Ramos (cell line): ENCODE measurements around the gene CLK3.
"Not testable (repeated sequence)": the region's sequence is repeated elsewhere in the genome, so short reads cannot be mapped to it uniquely, and the experiment has no call there.

Experiments
- in situ Hi-C: fragments of 300-500 bp; cut with MboI; formaldehyde crosslinking; loops from one replicate; pipeline ENCODE4 v1.14.3; 2022; ENCODE audit warnings: low sequenced_read_pairs; ENCODE audit not compliant: unreplicated experiment

CLK3 gene

DNA sequence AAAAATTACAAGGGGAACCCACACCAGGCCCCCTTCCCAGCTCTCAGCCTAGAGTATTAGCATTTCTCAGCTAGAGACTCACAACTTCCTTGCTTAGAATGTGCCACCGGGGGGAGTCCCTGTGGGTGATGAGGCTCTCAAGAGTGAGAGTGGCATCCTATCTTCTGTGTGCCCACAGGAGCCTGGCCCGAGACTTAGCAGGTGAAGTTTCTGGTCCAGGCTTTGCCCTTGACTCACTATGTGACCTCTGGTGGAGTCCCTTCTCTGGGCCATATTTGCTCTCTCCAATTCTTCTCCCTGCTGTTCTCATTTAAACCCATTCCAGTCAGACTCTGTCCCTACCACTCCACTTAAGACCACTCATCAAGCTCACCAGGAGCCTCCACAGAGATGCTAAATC lies 18.1 kb downstream of the CLK3 start:
- in situ Hi-C loops, result loop anchor here (10.0 kb wide), 1 partner anchor 201 kb away; no protein-coding TSS in a partner anchor

GRCh38 chr15:74635228-74635627 lies 19.6 kb downstream of the CLK3 start:
- in situ Hi-C loops, result loop anchor here (5.0 to 10.0 kb wide), 2 partner anchors 132 to 200 kb away; no protein-coding TSS in a partner anchor

DNA sequence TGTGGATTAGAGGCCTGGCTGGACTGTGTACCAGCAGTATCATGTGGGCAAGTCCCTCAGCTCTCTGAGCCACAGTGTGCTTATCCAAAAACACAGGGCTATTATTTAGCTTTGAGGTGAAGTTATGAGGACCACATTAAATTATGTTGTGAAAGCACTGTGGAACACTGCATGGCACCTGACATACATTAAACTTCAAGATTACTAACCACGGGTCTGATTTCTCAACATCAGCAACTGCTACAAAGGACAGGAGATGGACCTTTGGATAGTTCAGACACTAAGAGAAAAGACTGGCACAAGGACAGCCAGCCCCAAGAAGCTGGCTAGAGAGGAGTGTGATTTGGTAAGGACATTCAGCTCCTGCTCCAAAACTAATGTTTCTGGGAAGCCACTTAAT lies 21.3 kb downstream of the CLK3 start:
- in situ Hi-C loops, result loop anchor here (5.0 to 10.0 kb wide), 2 partner anchors 130 to 198 kb away; no protein-coding TSS in a partner anchor

- in situ Hi-C loops, result no loop called here
Observed at GRCh38 chr15:74641151-74641550, 25.5 kb downstream of the CLK3 start.

DNA sequence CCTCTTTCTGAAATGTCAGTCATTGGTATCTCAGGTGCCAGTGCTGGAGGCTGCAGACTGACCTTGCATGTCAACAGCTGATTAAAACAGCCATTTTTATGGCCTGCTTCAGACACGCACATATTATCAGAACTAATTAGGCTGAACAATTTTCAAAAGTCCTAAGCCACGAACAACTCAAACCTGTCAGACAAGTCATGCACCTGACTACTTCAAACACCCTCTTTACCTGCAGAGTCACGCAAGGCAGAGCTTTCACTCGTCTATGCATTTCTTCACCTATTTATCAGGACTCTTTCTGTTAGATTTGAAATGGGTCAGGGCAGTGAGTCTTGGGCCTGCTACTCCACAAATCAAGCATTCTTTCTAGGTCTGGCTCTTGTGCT lies 26.7 kb downstream of the CLK3 start:
- in situ Hi-C loops, result no loop called here

DNA sequence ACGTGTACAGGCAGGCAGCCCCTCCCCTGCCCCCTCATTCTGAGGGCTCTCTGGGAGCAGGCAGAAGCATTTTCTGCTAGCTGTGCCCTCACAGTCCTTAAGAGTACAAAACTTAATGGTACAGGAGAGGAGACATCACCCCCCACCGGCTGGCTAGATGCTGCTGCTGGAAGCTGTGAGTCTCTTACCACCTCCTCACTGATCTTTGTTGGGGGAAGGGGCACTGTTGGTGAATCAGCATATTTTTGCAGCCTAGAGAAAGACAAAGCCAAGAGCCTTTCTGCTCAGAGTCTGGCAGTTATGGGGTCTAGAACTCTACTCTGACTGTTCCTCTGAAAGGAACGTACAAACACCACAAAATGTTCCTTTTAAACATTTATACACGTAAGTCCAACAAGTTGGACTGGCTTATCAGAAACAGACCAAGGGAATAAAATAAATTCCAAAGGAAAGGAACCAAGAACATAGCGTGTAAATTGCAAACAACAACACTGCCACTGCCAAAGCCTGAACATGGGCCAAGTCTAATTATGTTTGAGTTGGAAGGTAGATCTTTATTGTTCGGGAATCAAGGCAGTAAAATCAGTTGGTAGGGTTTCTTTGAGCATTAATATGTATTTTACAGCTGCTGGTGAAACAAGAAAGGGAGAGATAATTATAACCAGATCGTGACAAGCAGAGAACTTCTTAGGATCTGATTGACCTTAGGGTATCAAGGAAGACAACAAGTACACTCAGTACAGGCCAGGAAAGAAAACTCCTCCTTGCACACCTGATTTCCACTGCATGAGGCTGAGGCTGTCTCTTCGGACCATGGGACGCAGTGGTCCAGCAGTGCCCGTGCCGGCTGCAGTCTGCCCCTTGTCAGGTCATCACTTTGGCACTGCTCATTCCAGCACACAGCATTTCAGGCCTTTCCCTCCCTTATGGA lies 27.4 kb downstream of the CLK3 start:
- in situ Hi-C loops, result no loop called here

DNA sequence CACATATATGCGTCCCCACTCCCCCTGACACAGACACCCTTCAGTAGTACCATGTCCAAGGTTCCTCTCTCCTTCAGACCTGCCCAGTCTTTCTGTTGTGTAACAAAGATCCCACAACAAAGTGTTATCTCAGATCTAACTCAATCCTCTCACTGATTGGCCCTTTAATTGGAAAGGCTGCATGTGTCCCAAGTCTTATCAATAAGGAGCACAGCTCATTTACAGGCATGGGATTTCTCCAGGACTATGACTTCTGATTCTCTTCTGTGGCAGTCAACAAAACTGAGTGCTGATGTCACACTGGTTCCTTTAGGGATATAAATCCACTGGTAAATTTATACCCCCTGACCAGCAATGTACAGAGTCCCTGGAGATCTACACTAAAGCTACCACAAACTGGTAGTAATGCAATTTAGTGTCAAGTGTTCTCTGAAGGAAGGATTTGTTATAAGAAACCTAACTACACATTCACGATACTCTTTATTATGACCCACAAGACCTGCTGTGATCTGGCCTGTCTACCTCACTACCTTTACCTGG lies 28.1 kb downstream of the CLK3 start:
- in situ Hi-C loops, result no loop called here

DNA sequence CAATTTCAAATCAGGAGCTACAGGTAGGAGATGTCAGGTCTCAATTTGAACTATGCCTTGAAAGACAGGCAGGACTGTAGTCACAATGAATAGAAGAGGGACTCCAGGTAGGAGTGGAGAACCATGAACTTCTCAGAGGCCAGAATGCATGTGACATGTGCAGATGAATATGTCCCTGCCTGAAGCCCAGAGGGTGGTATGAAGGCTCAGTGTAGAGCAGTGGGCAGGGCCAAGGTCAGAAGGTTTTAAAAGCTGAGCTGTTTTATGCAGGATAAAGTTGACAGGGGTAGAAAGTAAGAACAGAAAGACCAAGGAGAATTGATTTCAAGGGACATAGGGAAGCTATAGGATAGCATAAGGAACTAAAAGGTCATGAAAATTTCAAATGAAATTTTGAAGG lies 30.8 kb downstream of the CLK3 start:
- in situ Hi-C loops, result no loop called here

DNA sequence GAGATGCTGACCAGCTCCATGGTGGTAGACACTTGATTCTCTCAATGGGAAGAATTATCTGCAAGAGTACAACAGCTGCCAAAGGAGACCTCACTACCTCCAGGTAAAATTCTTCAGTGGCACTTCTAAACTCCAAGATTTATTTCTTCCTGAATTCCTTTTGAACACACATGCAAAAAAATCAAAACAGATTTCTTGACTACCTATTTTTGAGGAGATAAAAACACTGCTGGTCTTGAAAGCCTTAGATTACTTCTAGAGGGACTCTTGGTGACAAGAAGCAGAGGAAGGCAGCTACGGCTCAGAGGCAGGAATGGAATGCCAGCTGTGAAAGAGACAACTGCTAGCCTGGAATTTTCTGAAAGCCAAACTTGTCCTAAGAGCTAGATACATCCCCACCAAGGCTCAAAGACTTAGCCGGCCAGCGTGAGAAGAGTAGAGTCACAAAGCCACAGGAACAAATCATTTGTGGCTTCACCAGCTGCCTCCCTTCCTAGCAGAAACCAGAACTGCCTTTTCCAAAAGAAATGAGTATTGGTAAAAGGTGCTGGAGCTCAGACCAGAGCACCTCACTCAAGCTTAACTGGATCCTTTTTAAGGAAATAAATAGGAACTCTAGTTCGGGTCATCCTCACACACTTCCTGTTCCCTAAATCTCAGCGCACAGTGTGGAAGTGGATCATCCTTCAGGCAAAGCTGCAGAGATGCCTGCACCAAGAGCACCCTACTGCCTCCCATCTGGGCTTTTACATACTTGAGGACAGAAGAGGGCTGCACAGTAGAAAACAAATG lies 32.6 kb downstream of the CLK3 start:
- in situ Hi-C loops, result no loop called here

- in situ Hi-C loops, result no loop called here
Observed at GRCh38 chr15:74651242-74651741, 35.7 kb downstream of the CLK3 start.

- in situ Hi-C loops, result no loop called here
Observed at GRCh38 chr15:74653426-74654102, 37.9 kb downstream of the CLK3 start.

DNA sequence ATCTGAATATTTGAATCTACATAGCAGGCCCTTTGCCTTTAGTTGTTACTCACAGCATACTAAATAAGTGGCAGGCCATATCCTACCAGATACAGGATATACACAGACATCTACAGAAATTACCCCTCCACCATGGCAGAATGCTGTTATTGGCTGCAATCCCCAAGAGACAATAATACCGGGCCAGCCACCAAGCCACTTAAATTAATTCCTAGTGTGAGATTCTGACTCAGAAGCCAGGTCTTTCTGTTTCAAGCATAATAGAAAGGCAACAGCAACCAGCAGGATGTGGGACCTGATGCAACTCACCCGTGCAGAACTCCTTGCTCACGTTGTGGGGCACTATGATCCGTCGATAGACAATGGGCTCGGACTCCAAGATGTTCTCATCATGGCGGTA lies 39.8 kb downstream of the CLK3 start:
- in situ Hi-C loops, result no loop called here

- in situ Hi-C loops, result no loop called here
Observed at GRCh38 chr15:74656935-74657535, 41.4 kb downstream of the CLK3 start.

DNA sequence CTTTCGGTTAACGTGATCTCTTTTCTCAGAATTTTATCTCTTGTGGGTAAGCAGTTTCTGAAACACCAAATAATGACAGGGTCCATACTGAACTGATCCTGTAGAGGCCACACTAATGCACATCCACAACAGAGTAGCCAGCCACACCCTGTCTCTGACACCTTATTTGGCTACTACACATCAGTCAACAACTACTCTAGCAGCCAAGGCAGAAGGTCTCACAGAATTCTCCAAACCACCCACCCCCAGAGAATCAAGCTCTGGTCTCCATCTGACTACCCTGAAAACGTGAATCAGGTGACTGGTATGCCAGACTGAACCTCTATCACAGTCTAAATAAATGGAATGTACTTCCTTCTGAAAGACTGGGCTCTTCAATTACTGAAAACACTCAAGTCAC lies 42.2 kb downstream of the CLK3 start:
- in situ Hi-C loops, result no loop called here

DNA sequence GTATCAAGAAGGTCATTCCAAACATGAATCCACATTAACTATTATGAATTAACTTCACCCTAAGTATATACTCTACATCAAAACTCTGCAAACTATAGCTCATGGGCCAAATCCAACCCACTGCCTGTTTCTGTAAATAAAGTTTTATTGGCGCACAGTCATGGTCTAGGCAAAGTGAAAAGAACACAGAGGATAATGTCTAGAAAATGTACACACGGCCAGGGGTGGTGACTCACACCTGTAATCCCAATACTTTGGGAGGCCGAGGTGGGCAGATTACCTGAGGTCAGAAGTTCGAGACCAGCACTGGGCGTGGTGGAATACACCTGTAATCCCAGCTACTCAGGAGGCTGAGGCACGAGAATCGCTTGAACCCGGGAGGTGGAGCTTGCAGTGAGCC lies 45.6 kb downstream of the CLK3 start:
- in situ Hi-C loops, result not testable (repeated sequence)

- in situ Hi-C loops, result no loop called here
Observed at GRCh38 chr15:74662064-74662860, 46.6 kb downstream of the CLK3 start.

DNA sequence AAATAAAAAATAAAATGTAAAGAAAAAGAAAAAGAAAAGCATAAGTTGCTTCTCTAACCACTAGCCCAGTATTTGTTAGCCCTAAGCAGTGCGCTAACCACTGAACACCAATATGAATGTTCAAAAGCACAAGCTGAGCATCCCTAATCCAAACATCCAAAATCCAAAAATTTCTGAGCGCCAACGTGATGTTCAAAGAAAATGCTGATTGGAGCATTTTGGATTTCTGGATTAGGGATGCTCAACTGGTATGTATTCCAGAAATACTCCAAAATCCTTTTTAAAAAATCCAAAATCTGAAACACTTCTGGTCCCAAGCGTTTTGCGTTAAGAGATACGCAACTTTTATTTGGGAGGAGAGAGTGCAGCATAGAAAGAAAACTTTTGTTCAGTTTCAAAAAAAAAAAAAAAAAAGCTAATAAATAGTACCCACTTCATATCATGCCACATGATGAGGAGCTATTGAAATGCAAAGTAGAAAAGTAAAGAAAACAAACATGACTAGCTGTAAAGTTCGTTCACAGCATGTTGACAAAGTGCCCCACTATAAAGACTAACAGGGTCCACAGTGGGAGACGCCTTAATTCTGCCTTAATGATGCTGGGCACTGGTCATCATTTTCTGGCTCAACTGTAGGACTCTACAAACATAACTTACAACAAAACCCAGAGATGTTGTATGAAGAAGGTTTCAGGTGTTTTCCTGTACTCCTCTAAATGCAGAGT lies 47.8 kb downstream of the CLK3 start:
- in situ Hi-C loops, result no loop called here

GRCh38 chr15:74664028-74664616 lies 48.5 kb downstream of the CLK3 start:
- in situ Hi-C loops, result no loop called here
